ENCODE results near the gene RARA.

DNA sequence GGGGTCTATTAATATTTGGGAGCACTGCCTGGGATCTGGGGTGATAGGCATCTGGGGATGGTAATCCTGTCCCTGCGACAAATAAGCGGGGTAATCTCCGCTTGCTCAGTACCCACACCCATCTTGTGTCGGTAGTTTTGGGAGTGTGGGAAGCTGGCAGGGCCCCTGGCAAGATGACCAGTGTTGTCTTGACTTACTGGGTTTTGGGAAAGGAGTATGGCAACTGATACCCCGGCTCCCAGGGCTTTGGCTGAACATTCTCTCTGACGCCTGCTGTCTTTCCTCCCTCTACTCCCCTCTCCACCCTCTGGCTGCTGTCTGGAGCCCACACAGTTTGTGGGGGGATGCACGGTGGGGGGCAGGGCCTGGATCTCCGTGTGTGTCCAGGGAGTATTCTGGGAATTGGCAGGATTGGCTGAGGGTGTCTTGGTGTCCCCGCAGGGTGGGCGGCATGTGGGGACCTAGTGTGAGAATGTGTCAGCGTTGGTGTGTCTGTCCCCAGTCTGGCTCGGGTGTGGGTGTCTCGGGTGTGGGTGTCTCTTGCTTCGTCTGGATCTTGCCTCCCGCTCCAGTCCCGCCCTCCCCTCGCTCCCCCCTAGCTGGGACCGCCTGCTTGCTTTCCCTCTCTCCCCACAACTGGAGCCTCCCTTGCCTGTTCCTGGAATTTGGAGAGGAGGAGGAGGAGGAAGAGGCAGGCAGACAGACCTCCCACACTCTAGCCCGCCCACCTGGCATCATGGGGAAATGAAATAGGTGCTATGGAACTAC lies 12.0 kb downstream of the RARA start:
- TF ChIP-seq, protein P1, sequence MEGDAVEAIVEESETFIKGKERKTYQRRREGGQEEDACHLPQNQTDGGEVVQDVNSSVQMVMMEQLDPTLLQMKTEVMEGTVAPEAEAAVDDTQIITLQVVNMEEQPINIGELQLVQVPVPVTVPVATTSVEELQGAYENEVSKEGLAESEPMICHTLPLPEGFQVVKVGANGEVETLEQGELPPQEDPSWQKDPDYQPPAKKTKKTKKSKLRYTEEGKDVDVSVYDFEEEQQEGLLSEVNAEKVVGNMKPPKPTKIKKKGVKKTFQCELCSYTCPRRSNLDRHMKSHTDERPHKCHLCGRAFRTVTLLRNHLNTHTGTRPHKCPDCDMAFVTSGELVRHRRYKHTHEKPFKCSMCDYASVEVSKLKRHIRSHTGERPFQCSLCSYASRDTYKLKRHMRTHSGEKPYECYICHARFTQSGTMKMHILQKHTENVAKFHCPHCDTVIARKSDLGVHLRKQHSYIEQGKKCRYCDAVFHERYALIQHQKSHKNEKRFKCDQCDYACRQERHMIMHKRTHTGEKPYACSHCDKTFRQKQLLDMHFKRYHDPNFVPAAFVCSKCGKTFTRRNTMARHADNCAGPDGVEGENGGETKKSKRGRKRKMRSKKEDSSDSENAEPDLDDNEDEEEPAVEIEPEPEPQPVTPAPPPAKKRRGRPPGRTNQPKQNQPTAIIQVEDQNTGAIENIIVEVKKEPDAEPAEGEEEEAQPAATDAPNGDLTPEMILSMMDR (conservative IDR thresholded peaks at IDR 0.05; ENCODE audit: low read length): no peak
- no peak for TF ChIP-seq EZH2phosphoT487 (IDR thresholded peaks at IDR 0.05; ENCODE audit: borderline replicate concordance)
